ENCODE results near the gene TSPOAP1.

The TSPOAP1 gene

DNA sequence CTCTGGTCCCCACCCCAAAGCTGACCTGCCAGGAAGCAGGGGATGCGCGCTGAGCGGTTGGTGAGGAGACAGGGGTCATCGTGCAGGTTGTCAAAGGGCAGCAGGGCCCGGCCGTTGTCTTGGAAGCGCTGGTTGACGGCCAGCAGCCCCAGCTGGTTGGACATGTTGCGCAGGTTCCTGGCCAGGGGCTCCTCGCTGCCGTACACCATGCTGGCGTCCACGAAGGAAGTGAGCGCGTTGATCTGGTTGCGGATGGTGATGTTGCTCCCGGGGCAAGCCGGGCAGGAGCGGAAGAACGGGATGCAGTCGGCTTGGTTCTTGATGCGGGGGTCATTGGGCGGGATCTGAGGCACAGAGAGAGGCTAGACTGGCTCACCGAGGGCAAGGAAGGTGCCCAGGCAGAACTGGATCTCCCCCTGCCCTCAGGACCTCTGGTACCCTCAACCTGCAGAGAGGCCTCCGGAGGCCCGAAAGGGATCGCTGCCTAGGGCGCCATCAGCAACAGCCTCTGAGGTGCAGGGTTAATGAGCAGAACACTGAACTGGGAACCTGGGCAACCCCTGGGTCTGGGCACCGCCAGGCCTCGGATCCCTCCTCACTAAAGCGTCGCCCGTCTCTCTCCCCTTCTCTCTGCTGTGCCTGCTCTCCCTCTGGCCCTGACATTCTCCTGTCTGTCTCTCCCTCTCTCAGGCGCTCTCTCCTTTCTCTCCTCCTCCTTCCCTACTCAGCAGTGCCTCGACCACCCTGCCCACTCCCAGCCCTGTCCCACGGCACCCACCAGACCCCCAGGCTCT lies 50.6 kb downstream of the TSPOAP1 start:
- no peak for DNase-seq (ENCODE audit: low spot score)

DNA sequence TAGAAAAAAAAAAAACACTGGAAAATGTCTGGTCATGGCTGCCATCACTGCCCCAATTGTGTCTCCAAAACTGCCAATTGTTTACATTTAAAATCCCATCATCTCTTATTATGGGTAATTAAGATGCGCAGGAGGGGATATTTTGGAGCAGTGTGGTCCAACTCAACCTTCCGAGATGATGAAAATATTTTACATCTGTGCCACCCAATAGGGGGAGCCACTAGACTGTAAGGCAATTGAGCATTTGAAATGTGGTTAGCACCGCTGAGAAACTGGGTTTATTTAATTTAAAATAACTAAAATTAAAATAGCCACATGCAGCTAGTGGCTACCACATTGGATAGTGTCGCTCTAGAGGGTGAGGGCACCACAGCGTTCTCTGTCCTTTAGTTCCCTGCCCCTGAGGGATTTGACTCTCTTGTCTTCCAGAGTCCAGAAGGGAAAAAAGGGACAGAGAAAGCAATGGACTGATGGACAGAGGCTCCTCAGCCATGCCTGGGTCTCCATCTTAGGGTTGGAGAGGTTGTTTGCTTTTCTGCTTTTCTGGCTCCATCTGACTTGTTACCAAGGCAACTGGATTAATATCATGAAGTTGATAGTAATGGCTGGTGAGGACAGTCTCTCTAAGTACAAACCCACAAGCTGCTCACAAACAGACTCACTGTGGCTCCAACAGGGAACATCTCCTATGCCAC lies 51.3 kb downstream of the TSPOAP1 start:
- DNase-seq (ENCODE audit: low spot score) = no peak

DNA sequence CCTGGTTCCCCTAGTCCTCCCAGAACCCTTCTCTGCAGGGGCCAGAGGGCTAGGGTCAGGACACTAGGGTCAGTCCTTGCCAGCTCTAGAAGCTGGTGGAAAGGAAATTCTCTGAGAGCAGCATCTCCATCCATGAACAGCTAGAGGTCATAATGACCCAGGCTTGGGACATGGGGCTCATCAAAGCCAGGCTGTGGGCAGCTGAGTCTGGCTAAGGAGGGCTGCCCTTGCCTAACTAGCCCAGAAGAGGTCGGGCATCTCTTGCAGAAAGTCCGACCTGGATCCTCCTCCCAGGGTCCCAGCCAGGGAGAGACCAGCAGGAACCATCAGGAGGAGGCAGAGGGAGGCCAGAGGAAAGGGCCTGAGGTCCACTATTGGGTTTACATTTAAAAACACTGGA lies 52.2 kb downstream of the TSPOAP1 start:
- no peak for DNase-seq (ENCODE audit: low spot score)

DNA sequence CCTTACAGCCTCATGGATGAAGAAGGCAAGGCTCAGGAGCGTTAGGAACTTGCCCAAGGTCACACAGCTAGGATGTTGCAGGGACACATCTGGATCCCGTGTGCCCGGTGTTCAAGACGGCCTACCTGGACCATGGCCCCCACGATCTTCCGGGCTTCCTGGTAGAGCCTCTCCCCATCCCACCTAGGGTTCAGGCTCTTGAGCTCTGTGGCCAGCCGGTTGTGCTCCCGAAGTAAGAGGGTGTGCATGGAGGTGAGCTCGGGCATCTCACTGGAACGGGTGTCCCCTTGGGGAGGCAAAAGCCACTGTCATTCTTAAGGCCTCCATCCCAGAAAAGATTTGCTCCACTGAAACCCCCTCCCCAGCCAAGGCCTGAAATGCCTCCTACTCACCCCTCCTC lies 53.2 kb downstream of the TSPOAP1 start:
- DNase-seq (ENCODE audit: low spot score) = no peak

DNA sequence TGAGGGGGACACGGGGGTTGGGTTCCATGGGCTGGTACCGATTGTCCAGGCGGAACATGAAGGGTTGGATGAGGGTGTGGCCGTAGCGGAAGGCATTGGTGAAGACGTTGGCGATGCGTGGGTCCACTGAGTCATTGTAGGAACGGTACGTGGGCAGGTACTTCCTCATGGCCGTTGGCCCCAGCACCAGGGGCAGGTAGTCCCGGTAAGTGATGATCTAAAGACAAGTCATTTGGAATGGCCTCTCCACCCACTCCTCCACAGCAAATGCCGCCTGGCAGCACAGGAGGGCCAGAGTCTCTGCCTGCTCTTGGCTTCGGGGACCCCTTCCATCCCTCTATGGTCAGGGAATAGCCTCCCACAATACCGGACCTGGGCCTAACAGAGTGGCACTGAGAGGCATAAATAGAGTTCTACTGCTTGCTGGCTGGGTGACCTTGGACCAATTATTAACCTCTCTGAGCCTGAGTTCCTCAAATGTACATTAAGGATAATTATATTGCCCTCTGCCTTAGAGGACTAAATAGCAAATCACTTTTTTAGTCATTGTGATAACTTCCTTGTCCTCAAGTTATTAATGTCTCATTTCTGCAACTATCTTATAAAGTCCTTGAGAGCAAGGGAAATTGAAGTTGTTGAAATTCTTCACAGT lies 55.0 kb downstream of the TSPOAP1 start:
- no peak for DNase-seq (ENCODE audit: low spot score)

DNA sequence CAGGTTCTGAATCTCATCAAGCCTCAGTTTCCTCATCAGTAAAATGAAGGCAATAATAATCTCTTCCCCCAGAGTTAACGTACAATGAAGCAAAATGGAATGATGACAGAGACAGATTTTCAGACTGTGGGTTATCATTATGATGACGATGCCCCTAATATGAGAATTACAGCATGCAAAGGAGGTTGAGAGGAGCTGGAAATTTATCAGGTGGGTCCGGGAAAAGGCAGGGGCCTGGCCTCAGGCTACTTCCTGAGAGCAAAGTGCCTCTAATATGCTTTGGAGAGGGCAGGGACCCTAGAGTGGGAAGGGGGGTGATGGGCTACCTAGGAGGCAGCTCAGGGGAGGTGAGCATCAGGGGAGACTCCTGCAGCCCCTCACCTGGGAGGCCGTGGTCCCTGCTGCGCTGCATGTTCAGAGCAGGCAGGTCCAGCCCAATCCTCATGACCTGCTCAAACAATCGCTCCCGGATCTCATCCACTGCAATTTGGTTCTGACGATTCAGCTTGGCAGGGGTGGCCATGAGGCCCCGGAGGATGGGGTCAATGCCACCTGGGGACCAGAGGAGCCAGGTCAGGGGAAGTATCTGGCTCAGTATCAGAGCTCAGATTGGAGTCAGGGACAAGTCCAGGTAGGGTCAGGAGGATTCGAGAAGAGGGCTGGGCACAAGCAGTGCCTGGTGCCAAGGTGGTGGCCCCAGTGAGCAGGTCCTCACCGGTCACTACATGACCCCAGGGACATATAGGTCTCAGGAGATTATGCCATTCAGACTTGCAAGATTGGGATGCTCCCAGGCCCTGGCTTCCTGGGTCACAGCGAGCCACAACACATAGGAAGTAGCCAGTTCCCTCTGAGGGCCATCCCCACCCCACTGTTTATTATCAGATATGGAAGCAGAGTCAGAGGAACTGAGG lies 56.0 kb downstream of the TSPOAP1 start:
- no peak for DNase-seq (ENCODE audit: low spot score)

DNA sequence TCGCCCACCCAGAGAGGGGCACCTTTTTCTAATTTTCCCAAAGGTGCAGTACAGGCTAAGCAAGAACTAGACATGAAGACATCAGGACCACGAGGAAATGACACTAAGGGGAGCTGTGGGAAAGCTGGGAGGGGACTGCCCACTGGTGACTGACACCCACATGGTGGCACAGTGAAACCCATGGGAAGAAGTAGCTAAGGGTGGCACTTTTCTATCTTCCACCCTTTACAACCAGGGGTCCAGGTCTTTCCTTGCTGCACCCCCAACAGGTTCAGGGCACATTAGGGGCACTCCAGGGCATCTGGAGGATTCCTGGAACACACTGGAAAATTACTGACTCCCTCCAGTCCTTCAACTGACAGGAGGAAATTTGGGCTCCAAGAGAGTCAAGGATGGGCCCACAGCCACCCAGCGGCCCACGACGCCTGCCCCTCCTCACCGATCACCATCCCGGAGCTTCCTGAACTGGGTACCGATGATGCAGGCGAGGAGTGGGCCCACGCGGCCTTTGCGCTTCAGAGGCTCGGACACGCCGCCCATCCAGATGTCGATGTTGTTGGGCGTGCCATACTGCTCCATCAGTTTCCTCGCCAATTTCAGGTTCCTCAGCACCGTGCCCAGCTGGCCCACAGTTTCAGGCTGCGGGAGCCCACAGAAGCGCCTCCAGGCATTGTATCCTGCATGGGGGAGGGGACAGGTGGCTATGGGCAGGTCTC lies 57.2 kb downstream of the TSPOAP1 start:
- DNase-seq (ENCODE audit: low spot score) = no peak

DNA sequence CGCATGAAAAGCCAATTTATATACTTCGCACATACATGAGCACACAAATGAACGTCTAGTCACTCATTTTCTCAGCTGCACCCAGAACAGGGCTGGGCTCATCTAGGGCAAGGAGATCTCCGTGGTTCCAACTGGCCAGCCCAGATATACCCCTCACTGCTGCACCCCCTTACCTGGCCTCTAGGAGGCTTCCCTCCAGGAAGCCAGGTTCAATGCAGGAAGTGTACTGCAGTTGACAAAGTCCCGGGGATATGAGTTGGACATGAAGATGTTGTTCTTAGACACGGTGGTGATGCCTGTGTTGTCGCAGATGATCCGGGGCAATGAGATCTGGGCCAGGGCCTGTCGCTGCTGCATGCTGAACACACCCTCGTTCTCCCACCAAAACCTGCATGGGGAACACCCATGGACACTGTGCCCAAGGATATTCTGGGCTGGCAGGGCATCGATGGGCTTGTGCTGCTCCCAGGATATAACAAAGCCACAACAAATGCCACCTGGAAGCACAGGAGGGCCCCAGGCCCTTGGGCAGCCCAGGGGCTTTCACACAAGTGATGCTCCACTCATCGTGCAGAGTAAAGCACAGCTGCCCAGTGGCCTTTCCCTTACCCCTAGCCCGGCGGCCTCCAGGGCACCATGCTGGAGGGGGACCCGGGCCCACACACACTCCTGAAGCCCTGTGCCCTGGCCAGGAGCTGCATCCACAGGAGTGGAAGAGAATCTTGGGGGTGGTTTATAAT lies 57.9 kb downstream of the TSPOAP1 start:
- no peak for DNase-seq (ENCODE audit: low spot score)

DNA sequence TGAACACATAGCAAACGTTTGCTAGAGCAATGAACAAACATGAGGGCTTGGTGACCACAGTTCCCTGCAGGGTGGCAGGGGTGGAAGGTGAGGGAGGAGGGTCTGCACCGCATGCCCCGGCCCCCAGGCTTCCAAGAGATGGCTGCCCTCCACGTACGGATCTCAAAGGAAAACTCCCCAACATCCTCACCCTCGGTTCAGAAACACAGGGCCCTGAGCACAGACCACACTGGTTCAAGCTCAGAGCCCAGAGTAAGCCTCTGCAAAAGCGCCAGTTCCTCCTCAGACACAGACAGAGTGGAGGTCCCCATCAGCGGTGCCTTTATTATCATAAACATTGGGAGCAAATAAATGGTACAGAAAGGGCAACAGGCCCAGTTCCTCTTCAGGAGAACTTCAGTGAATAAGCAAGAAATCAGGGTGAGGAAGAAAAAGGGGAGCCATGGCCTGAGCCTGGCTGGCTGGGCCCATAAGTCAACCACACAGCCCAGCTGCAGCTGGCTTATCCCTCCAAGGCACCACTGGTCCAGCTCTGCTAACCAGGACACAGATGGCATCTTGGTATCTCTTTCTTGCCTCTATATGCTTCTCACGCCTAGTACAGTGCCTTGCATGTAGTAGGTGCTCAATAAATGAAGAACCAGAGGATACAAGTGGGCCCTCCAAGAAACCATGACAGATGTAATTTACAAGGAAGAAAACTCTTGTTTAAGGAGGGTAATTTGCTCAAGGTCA lies 58.9 kb downstream of the TSPOAP1 start:
- DNase-seq (ENCODE audit: low spot score) = peak; percentile 5

DNA sequence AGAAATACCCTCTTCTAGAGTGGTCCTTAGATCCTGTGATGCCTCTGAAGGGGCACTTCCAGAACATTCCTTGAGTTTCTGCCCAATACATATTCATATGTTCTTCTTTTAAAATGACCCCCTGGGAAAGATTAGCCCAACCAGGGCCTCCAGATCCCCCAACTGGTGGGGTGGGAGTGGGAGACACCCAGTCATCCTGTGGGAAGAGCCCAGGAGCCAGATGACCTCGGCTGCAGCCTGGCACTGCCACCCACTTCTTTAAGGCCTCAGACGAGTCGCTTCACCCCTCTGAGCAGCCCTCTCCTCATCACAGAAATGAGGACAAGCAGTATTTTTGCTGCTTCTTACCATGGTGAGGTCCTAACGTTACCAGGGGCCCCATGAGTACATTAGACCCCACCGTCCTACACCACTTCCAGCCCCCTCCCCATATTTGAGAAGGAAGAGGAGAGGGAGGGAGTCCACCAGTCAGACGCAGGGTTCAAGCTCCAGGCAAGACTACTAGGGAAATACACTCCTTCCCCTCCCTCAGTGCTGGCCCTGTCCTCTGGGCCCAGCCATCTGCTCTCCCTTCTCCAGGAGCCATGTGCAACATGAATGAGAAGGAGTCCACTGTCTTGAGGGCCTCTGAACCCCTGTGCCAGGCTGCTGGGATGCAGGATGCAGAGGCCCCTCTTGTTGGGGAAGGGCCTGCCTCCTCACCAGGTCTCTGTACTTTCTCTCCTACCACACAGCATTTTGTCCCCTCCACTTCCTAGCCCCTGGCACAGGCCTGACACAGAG lies 59.6 kb downstream of the TSPOAP1 start:
- peak; percentile 3 for DNase-seq (ENCODE audit: low spot score)

DNA sequence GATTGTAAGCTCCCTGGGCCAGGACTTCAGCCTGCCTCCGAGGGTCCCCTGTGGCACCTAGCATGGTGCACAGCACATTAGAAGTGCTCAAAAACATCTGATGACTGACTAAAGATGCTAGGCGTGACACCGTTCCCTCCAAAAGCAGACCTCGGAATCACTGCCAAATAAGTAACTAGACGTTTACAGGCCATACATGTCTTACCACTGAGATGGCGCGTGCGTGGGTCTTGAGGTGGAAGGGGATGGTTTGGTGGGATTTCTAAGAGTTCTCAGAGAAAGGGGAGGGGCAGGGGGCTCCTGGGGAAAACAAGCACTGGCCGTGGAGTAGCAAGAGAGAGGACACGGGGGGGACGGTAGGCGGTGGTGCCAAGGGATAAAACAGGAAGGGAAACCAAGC lies 60.3 kb downstream of the TSPOAP1 start:
- DNase-seq (ENCODE audit: low spot score) = no peak

DNA sequence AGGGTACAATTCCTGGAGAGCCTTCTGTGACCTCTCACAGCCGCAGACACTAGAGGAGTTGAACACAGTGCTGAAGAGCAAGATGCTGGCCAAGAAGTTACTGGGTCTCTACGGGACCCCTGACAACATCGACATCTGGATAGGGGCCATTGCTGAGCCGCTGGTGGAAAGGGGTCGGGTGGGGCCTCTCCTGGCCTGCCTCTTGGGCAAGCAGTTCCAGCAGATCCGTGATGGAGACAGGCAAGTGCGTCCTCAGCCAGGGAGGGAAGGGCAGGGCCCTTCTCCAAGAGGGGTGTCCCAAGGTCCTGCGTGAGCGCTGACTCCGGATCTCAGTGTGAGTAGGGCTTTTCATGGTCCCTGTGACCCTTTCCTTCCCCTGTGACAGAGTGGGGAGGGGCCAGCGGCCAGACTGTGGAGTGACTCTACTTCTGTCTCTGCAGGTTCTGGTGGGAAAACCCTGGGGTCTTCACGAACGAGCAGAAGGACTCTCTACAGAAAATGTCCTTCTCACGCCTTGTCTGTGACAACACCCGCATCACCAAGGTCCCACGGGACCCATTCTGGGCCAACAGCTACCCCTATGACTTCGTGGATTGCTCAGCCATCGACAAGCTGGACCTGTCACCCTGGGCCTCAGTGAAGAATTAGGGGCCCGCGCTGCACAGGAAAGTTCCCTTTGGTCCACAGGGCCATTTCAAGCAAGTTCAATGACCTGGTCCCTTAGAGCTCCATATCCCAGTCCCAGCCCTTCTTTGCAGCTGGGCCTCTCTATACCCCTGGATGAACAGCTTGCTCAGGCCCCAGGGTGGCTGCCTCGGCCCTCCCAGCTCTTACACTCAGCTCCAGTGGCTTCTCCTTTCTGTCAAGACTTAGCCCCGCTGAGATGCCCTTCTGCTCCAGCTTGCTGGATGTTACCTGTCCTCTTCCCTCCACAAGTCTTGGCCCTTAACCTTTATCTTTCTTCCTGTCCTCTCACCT lies 61.0 kb downstream of the TSPOAP1 start:
- no peak for DNase-seq (ENCODE audit: low spot score)

DNA sequence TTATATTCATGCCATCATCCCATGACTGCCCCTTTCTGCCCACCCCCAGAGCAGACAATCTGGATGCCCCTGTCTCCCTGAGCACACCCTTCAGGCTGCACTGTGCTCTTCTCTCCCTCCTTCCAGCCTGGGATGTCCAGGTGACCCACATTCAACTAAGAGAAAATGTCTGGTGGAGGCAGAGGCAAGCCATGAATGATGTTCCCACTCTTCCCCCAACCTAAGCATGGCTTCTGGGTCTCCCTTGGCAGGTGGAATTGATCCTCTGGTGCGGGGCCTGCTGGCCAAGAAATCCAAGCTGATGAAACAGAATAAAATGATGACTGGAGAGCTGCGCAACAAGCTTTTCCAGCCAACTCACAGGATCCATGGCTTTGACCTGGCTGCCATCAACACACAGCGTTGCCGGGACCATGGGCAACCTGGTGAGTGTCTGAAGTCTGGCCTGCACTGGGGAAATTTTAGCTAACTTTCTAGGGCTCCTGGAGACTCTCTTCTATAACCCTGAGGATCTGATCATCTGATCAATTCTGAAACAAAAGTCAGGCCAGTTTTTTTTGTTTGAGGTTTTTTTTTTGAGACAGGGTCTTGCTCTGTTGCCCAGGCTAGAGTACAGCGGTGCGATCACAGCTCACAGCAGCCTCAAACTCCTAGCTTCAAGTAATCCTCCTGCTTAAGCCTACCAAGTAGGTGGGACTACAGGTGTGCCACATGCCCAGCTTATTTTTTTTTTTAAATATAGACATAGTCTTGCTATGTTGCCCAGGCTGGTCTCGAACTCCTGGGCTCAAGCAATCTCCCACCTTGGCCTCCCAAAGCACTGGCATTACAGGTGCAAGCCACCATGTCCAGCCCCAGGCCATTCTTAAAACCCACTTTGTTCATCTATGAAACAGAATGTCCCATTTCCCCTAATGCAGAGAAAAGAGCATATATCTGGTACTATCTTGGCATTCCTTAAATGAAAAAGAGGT lies 62.4 kb downstream of the TSPOAP1 start:
- no peak for DNase-seq (ENCODE audit: low spot score)

DNA sequence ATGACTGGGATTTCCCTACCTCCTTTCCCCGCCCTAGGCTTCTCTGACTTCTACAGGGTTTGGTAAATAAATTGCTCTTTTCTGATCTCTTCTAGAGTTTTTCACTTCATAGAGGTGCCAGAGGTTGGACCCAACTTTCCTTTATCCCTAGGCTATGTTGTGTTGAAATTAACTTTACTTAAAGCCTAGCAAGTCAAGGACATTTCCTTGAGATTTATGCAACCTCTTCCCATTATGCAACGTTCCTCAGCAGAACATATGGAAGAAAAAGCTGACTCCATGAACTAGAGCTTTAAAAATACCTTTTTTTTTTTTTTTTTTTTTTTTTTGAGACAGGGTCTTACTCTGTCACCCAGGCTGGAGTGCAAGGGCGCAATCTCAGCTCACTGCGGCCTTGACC lies 63.3 kb downstream of the TSPOAP1 start:
- DNase-seq (ENCODE audit: low spot score) = no peak

DNA sequence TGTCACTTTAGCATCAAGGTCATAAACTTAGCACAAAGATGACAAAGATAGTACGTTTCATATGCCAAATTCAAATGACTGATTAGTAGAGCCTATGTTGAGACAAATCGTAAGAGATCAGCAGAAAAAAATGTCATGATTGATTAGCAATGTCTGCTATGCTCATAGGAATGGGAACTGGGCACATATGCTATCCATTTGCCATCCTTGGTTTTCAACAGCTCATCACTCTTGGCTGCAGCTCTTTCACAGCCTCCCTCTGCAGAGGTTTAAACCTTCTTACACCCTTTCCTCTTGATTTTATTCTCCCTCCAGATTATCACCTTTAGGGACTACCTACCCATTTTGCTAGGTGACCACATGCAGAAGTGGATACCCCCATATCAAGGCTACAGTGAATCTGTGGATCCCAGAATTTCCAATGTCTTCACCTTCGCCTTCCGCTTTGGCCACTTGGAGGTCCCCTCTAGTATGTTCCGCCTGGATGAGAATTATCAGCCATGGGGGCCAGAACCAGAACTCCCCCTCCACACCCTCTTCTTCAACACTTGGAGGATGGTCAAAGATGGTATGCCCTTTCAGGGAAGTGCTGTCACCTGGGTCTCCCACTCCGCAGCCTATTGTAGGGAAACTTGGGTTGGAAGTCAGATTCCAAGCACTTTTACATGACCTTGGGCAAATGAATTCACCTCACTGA lies 64.0 kb downstream of the TSPOAP1 start:
- DNase-seq (ENCODE audit: low spot score) = no peak

DNA sequence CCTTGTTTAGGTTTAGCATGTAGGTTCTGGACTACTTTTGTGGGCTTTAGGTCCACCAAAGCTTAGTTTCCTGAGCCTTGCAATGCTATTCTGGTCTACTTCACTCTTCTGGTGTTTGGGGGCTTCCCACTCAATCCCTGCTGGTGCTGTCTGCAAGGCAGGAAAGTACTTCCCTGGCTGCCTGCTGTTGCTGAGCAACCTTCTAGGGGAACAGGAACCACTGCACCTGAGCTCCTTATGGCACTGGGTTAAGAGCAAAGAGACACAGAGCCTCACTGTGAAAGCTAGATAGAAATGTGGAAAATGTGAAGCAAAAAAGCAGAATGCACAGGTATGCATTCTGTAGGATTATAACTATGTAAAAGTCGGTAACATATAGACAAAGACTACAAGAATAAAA lies 64.8 kb downstream of the TSPOAP1 start:
- no peak for DNase-seq (ENCODE audit: low spot score)
